ENCODE measurements around the gene ZNRF1. TPM values are rescaled to one million over a fixed set of nuclear protein-coding genes. Genes with fewer than 3 reads are reported as not detected.
"Not testable (repeated sequence)": the region's sequence is repeated elsewhere in the genome, so short reads cannot be mapped to it uniquely, and the experiment has no call there.

Gene ZNRF1
- total RNA-seq, 1 experiment from 2014 or later = 52.3 TPM

- POLR2A ChIA-PET; in situ Hi-C loops (cut with HindIII; ENCODE audit: low pct_unique_long_range_greater_than_20kb, low sequenced_read_pairs); DNase-seq (ENCODE audit: low read depth, low spot score); H3K36me3 ChIP-seq (ENCODE audit: control insufficient read depth, insufficient read depth, low read length); H3K27me3 ChIP-seq (ENCODE audit: control insufficient read depth, insufficient read depth, low read length); BruUV-seq (replicated peaks); H3K27ac ChIP-seq (ENCODE audit: low read length); intact Hi-C loops (cut with micrococcal nuclease; ENCODE audit: unreplicated experiment); H3K9me3 ChIP-seq (ENCODE audit: control insufficient read depth, insufficient read depth, low read depth, low read length); H3K4me3 ChIP-seq (ENCODE audit: low read depth in 2 of 2, low read length in 2 of 2); ATAC-seq: not testable (repeated sequence)
- CTCF ChIA-PET = interaction anchor here (0.6 kb wide), 1 partner anchor 50 kb away, joined by 5 read pairs; no protein-coding TSS in a partner anchor
- H3K4me1 ChIP-seq (ENCODE audit: control insufficient read depth, insufficient read depth, low read length) = peaks cover 28% of the 10 kb centered on the region
These were observed 92.8 kb downstream of the ZNRF1 start for GRCh38 chr16:75091619-75092018.

GRCh38 chr16:75092777-75093176, 94.0 kb downstream of the ZNRF1 start:
- Histone ChIP-seq H3K4me3 (ENCODE audit: low read depth in 2 of 2, low read length in 2 of 2) (no peak overlapping the region), H3K4me1 (ENCODE audit: control insufficient read depth, insufficient read depth, low read length) (peaks cover 18% of the 10 kb centered on the region), H3K27me3 (ENCODE audit: control insufficient read depth, insufficient read depth, low read length) (no peaks in the 10 kb centered on the region), H3K9me3 (ENCODE audit: control insufficient read depth, insufficient read depth, low read depth, low read length) (no peaks in the 10 kb centered on the region), H3K27ac (ENCODE audit: low read length) (no peak overlapping the region), H3K36me3 (ENCODE audit: control insufficient read depth, insufficient read depth, low read length) (no peaks in the 10 kb centered on the region)
- in situ Hi-C loops (cut with HindIII; ENCODE audit: low pct_unique_long_range_greater_than_20kb, low sequenced_read_pairs) = no loop called here
- DNase-seq (ENCODE audit: low read depth, low spot score) = no peak
- ChIA-PET POLR2A (no interaction called here), CTCF (no interaction called here)
- intact Hi-C loops (cut with micrococcal nuclease; ENCODE audit: unreplicated experiment) = no loop called here
- no TSS peak for BruUV-seq (replicated peaks)
- no peak for TF ChIP-seq SIN3A (IDR thresholded peaks at IDR 0.05; ENCODE audit: borderline replicate concordance, insufficient read depth, low read depth, low read length)
- no peak for TF ChIP-seq POLR2AphosphoS5 (IDR thresholded peaks at IDR 0.05; ENCODE audit: low read depth, low read length)
- no peak for TF ChIP-seq TCF7L2 (IDR thresholded peaks at IDR 0.05; ENCODE audit: low read depth, low read length)
- TF ChIP-seq CTCF (IDR thresholded peaks at IDR 0.05) = no peak
- TF ChIP-seq, protein P1, sequence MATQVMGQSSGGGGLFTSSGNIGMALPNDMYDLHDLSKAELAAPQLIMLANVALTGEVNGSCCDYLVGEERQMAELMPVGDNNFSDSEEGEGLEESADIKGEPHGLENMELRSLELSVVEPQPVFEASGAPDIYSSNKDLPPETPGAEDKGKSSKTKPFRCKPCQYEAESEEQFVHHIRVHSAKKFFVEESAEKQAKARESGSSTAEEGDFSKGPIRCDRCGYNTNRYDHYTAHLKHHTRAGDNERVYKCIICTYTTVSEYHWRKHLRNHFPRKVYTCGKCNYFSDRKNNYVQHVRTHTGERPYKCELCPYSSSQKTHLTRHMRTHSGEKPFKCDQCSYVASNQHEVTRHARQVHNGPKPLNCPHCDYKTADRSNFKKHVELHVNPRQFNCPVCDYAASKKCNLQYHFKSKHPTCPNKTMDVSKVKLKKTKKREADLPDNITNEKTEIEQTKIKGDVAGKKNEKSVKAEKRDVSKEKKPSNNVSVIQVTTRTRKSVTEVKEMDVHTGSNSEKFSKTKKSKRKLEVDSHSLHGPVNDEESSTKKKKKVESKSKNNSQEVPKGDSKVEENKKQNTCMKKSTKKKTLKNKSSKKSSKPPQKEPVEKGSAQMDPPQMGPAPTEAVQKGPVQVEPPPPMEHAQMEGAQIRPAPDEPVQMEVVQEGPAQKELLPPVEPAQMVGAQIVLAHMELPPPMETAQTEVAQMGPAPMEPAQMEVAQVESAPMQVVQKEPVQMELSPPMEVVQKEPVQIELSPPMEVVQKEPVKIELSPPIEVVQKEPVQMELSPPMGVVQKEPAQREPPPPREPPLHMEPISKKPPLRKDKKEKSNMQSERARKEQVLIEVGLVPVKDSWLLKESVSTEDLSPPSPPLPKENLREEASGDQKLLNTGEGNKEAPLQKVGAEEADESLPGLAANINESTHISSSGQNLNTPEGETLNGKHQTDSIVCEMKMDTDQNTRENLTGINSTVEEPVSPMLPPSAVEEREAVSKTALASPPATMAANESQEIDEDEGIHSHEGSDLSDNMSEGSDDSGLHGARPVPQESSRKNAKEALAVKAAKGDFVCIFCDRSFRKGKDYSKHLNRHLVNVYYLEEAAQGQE (IDR thresholded peaks at IDR 0.05; ENCODE audit: insufficient read depth in 1 of 2, low read depth in 2 of 2, low read length in 1 of 2) = no peak
- ATAC-seq = no peak

DNA sequence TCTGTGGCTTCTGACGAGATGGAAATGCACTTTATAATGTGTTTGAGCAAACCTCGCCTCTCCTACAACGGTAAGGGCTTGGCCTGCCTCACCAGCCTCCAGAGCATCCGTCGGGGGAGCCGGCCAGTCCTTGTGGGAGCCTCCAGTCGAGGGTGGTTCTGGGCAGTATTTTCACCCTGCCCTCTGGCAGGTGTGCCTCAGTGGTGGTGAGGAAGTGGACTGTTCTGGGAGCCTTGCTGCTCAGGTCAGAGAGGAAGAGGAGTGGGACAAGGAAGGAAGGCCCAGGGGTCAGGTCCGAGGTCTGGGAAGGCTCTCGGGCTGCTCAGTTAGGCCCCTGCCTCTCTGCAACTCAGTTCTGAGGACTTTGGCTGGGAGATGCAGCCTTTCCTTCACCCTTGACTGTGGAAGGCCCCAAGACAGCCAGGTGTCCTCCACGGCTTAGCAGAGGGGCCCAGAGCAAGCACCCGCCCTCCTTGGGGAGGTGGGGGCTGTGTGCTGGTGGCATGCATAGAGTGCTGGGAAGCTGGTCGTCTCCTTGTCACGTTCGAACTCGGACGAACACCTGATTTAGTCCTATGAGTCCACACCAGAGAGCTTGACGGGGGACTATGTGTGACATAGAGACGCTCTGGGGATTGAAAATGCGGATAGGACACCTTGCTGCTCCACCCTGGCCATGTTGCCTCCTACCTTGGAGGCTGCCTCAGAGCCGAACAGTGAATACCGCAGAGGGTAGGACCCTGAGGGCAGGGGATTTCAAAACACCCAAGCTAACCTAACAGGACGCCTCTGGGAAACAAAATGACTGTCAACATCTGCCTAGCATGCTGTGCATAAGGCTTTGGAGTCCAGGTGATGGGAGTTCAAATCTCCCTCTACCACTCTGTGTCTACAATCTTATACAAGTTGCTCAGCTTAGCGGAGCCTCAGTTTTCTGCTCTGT, 95.0 kb downstream of the ZNRF1 start:
- Histone ChIP-seq H3K4me3 (ENCODE audit: low read depth in 2 of 2, low read length in 2 of 2) (no peak overlapping the region), H3K27ac (ENCODE audit: low read length) (no peak overlapping the region), H3K4me1 (ENCODE audit: control insufficient read depth, insufficient read depth, low read length) (peaks cover 17% of the 10 kb centered on the region), H3K27me3 (ENCODE audit: control insufficient read depth, insufficient read depth, low read length) (no peaks in the 10 kb centered on the region), H3K9me3 (ENCODE audit: control insufficient read depth, insufficient read depth, low read depth, low read length) (no peaks in the 10 kb centered on the region), H3K36me3 (ENCODE audit: control insufficient read depth, insufficient read depth, low read length) (no peaks in the 10 kb centered on the region)
- no peak for DNase-seq (ENCODE audit: low read depth, low spot score)
- no peak for ATAC-seq
- TF ChIP-seq CTCF (IDR thresholded peaks at IDR 0.05) (no peak), POLR2AphosphoS5 (IDR thresholded peaks at IDR 0.05; ENCODE audit: low read depth, low read length) (no peak), TCF7L2 (IDR thresholded peaks at IDR 0.05; ENCODE audit: low read depth, low read length) (no peak)
- ChIA-PET CTCF (no interaction called here), POLR2A (no interaction called here)
- intact Hi-C loops (cut with micrococcal nuclease; ENCODE audit: unreplicated experiment) = no loop called here
- no TSS peak for BruUV-seq (replicated peaks)
- in situ Hi-C loops (cut with HindIII; ENCODE audit: low pct_unique_long_range_greater_than_20kb, low sequenced_read_pairs) = no loop called here
